GM18951 (cell line): ENCODE data around the gene NPIPB8.
"Not testable (repeated sequence)": the region's sequence is repeated elsewhere in the genome, so short reads cannot be mapped to it uniquely, and the experiment has no call there.

Source experiments
- in situ Hi-C: fragments of 300-500 bp; cut with MboI; formaldehyde crosslinking; loops from one replicate; pipeline ENCODE4 v1.12.0; 2022; ENCODE audit warnings: low sequenced_read_pairs, mixed read lengths, inconsistent platforms; ENCODE audit not compliant: unreplicated experiment

Gene NPIPB8

GRCh38 chr16:28701384-28701783 is 63.5 kb downstream of the NPIPB8 start:
- in situ Hi-C loops: not testable (repeated sequence)

GRCh38 chr16:28704246-28704645 is 66.4 kb downstream of the NPIPB8 start:
- in situ Hi-C loops: not testable (repeated sequence)
